ENCODE results near the gene RPS4Y1.

- TF ChIP-seq CTCF (conservative IDR thresholded peaks at IDR 0.05), result no peak
- TF ChIP-seq ZFX (IDR thresholded peaks at IDR 0.05), result no peak
Observed at GRCh38 chrY:2887386-2887785, 46.0 kb downstream of the RPS4Y1 start.
